Mucosa of stomach (tissue), 1 donor: ENCODE measurements around the gene DOK3.

Source experiments
- H3K27me3 ChIP-seq: one replicate; pipeline ENCODE4 v1.7.0; 2013; ENCODE audit warnings: mild to moderate bottlenecking, low read length; ENCODE audit not compliant: control insufficient read depth, insufficient read depth
- H3K36me3 ChIP-seq: one replicate; pipeline ENCODE4 v1.7.0; 2013; ENCODE audit warnings: low read length; ENCODE audit not compliant: control insufficient read depth, insufficient read depth
- H3K4me1 ChIP-seq: one replicate; pipeline ENCODE4 v1.7.0; 2013; ENCODE audit warnings: mild to moderate bottlenecking, low read length; ENCODE audit not compliant: control insufficient read depth, insufficient read depth
- H3K4me3 ChIP-seq: one replicate; pipeline ENCODE4 v1.7.0; 2013; ENCODE audit warnings: low read length
- H3K9ac ChIP-seq: one replicate; pipeline ENCODE4 v1.7.0; 2013; ENCODE audit warnings: mild to moderate bottlenecking, low read length, moderate library complexity
- H3K9me3 ChIP-seq: one replicate; pipeline ENCODE4 v1.7.0; 2013; ENCODE audit warnings: mild to moderate bottlenecking, low read length, moderate library complexity; ENCODE audit not compliant: control insufficient read depth
- donor health status: Pancreatic carcinoma.

The DOK3 gene

GRCh38 chr5:177530638-177531037, 21.0 kb upstream of the DOK3 start:
- no peaks in the 10 kb centered on the region for H3K4me1 ChIP-seq
- no peak overlapping the region for H3K4me3 ChIP-seq
- peaks cover 16% of the 10 kb centered on the region for H3K36me3 ChIP-seq
- no peaks in the 10 kb centered on the region for H3K9me3 ChIP-seq
- no peak overlapping the region for H3K9ac ChIP-seq
- no peaks in the 10 kb centered on the region for H3K27me3 ChIP-seq

DNA sequence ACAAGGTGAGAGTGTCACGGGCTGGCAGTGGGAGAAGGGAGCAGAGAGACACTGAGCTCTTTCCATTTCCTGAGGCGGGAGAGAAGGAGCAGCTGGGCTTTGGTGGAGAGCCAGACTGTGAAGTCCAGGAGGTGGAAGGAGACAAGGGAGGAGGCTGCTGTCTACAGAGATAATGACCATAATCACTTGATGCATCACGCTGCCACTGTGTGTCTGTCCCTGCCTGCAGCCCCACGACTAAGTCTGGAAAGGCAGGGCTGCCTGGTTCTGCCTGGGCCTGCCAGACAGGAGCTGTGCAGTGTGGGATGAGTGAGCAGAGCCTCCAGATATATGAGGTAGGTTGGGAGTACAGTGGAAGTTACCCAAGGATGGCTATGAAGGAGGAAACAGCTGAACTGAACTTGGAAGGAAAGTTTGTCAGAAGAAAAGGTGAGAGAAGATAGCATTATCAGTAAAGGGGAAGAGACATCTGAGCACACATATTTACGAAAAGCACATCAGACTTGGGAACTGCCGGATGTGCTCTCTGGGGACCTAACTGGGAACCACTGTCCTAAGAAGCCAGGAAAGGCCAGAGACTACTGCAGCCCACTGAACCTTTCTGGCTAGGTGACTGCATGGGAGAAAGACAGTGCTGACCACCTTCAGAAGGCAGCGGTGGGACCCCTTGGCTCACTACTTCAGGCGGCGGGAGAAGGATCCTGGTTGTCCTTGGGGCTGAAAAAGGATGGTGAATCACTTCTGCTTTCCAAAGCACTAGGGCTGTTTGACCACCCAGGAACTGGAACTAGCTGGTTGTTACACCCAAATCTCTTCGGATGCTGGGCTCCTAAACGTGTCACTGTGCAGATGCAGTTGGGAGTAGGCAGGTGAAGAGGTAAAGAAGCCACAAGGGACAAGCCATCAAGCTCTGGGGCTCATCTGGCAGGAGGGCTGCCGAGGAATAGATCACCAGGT, 19.9 kb upstream of the DOK3 start:
- Histone ChIP-seq H3K4me1 (no peaks in the 10 kb centered on the region), H3K9ac (no peak overlapping the region), H3K27me3 (no peaks in the 10 kb centered on the region), H3K9me3 (no peaks in the 10 kb centered on the region), H3K36me3 (peaks cover 16% of the 10 kb centered on the region), H3K4me3 (no peak overlapping the region)

DNA sequence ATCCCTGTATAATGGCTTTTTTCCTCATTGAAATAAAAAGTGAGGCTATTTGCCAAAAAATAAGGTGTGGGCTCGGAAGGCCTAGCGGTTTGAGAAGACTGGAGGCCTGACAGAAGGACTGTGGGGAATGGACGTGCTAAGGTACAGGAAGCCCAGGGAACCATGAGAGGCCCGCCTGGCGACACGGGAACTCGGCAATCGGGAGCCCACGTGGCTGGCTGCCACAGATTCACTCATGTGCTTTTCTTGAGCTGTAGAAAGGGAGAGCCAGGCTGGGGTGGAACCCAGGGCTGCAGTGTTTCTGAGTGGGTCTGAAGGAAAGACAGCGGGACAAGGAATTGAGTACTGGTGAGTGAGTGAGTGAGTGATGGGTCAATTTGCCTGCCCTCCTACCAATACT, 19.0 kb upstream of the DOK3 start:
- Histone ChIP-seq H3K4me3 (no peak overlapping the region), H3K9me3 (no peaks in the 10 kb centered on the region), H3K27me3 (no peaks in the 10 kb centered on the region), H3K36me3 (peaks cover 19% of the 10 kb centered on the region), H3K9ac (no peak overlapping the region), H3K4me1 (no peaks in the 10 kb centered on the region)

- no peak overlapping the region for H3K9ac ChIP-seq
- no peaks in the 10 kb centered on the region for H3K4me1 ChIP-seq
- H3K4me3 ChIP-seq, result no peak overlapping the region
- H3K27me3 ChIP-seq, result no peaks in the 10 kb centered on the region
- H3K9me3 ChIP-seq, result no peaks in the 10 kb centered on the region
- peaks cover 23% of the 10 kb centered on the region for H3K36me3 ChIP-seq
These were observed 18.0 kb upstream of the DOK3 start for GRCh38 chr5:177527595-177527994.

DNA sequence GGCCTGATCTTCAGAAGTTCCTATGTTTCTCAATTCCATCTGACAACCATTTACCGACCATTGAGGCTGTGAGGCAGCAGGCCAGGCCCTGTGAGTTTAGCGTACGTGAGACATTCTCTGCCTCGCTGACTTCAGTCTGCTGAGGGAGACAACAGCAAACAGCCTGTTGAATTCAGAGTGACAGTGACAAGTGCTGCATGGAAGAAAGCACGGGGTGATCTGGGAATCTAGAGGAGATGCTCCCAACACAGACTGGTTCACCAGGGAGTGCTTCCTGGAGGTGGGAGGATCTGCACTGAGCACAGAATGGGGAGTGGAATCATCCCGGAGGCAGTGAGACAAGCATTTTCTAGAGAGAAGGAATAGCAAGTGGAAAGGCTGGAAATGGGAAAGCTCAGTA, 17.2 kb upstream of the DOK3 start:
- Histone ChIP-seq H3K27me3 (no peaks in the 10 kb centered on the region), H3K4me3 (no peak overlapping the region), H3K4me1 (no peaks in the 10 kb centered on the region), H3K9ac (no peak overlapping the region), H3K9me3 (no peaks in the 10 kb centered on the region), H3K36me3 (peaks cover 19% of the 10 kb centered on the region)

- H3K27me3 ChIP-seq, result no peaks in the 10 kb centered on the region
- H3K9ac ChIP-seq, result no peak overlapping the region
- no peaks in the 10 kb centered on the region for H3K4me1 ChIP-seq
- no peak overlapping the region for H3K4me3 ChIP-seq
- peaks cover 25% of the 10 kb centered on the region for H3K36me3 ChIP-seq
- H3K9me3 ChIP-seq, result no peaks in the 10 kb centered on the region
These were observed 16.6 kb upstream of the DOK3 start for GRCh38 chr5:177526191-177526590.

DNA sequence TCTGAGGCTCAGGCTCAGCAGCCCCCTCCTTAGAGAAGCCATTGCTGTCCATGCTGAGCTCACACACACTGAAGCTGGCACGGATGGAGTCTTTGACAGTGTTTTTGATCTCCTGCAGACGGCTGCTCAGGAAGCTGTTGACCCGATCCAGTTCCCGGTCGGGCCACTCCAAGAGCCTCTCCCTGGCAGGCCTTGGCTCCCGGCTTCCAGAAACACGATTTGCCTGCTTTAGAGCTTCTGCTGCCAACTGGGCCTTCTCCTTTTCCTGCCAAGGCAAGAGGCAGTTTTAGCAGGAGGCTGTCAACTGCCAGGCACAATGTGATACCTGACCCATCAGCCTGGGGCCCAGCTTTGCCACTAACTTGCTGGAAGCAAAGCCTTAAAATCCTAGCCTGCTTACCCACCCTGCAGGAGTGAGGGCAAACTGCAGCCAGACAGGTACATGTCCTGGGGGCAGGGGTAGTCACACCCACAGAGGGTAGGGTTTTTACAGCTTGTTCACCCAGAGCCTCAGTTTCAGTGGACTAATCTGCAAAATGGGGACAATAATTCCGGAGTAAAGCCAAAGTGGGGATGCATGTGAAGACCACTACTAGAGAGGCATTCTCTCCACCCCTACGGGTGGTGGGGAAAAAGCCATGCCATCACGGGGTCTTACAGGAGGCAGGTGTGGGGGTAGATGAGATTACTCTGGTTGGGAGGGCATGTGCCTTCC, 15.5 kb upstream of the DOK3 start:
- no peaks in the 10 kb centered on the region for H3K4me1 ChIP-seq
- H3K9ac ChIP-seq, result no peak overlapping the region
- H3K4me3 ChIP-seq, result no peak overlapping the region
- H3K27me3 ChIP-seq, result no peaks in the 10 kb centered on the region
- H3K9me3 ChIP-seq, result no peaks in the 10 kb centered on the region
- H3K36me3 ChIP-seq, result peaks cover 18% of the 10 kb centered on the region

DNA sequence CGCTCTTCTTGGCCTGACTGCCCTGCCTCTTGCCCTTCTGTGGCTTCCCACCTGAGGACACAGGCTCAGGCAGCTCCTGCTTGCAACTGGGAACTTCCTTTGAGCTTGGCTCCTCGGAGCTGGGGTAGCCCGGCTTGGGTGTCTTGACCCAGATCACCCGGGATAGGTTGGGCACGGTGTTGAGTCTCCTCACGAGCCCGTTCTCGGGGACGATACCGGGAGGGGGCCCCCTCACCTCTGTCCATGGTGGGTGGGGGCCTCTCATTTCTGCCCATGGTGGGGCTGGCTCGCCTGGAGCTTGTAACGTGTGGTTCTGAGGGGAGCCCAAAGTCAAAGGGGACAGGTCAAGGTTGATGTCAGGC, 14.9 kb upstream of the DOK3 start:
- no peak overlapping the region for H3K9ac ChIP-seq
- H3K27me3 ChIP-seq, result no peaks in the 10 kb centered on the region
- no peak overlapping the region for H3K4me3 ChIP-seq
- no peaks in the 10 kb centered on the region for H3K9me3 ChIP-seq
- H3K36me3 ChIP-seq, result peaks cover 18% of the 10 kb centered on the region
- H3K4me1 ChIP-seq, result no peaks in the 10 kb centered on the region

DNA sequence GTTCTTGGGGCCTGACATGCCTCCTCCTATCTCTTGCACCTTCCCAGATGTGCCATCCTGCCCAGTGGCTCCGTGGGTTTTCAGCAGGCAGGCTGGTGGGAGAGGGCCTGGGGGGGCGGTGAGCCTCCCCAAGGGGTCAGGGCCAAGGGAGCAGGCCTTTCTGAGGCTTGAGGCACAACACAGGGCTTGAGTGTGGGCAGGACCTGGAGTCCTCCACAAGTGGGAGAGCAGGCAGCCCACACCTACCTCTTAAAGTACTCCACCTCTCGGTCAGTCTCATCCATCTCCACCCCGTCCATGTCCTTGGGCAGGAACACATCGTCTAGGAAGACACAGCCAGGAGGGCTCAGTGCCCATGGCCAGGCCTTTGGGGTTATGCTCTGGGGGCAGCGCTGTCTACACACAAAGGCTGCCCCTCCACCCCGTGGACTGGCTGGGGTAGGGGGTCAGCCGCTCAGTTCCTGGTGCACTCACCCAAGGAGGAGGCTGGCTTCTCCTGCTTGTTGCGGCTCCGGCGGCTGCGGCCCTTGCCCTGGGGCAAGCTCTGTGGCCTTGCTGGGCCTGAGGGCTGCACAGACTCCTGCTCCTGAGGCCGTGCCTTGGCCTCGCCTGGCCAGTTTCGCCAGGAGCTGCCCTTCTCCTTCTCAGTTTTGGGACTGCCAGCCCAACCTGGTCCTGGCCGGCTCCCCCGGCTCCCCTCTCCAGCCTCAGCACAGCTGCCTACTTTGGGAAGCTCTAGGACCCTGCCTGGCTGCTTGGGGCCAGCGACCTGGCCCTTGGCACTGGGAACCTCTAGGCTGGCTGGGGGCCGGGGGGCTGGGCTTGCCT, 14.3 kb upstream of the DOK3 start:
- H3K4me3 ChIP-seq, result no peak overlapping the region
- H3K9me3 ChIP-seq, result no peaks in the 10 kb centered on the region
- H3K9ac ChIP-seq, result no peak overlapping the region
- H3K27me3 ChIP-seq, result no peaks in the 10 kb centered on the region
- H3K36me3 ChIP-seq, result peaks cover 18% of the 10 kb centered on the region
- H3K4me1 ChIP-seq, result no peaks in the 10 kb centered on the region

DNA sequence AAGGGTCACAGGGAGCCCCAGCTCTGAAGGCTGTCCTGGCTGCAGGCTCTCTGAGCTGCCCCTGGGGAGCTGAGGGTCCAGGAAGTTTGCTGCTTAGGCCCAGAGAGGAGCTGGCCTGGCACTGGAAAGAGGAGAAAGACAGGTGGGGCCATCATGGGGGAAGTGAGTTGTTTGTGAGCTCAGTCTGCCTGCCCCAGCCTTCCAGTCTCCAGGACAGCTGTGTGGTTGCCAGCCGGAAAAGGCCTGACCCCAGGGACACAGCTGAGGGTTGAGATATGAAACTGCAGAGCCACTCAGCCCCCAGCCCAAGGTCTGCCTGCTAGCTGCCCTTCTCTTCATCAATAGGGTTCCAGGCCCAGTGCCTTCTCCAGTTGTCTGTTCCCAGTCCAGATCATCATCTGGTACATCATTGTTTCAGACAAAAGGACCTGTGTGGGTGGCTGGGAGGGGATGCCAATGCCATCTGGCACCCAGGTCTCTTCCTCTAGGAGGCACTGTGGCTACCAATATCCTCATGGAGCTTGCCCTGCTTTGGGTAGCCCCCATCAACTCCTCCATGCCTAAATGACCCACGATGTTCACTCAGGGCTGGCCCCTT, 11.4 kb upstream of the DOK3 start:
- Histone ChIP-seq H3K9ac (no peak overlapping the region), H3K9me3 (no peaks in the 10 kb centered on the region), H3K4me1 (peaks cover 3% of the 10 kb centered on the region), H3K36me3 (peaks cover 18% of the 10 kb centered on the region), H3K4me3 (no peak overlapping the region), H3K27me3 (no peaks in the 10 kb centered on the region)

DNA sequence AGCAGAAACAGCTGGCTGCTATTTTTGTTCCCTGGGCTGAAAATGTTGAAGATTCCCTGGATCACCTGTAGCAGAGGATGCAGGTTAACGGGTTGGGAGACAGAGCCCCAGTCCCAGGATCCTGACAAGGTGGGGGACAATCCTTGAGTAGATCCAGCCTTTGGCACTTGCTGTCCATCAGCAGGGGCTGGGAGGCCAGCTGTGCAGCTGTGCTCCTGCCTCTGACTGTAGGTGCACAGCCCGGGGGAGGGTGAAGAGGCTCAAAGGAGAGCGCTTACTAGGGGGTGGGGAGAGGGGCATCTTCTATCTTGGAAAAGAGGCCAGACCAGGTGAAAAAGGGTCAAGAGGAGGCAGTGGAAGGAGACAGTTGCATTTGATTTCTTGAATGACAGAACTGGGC, 10.6 kb upstream of the DOK3 start:
- Histone ChIP-seq H3K4me1 (peaks cover 8% of the 10 kb centered on the region), H3K9ac (no peak overlapping the region), H3K27me3 (no peaks in the 10 kb centered on the region), H3K4me3 (no peak overlapping the region), H3K9me3 (no peaks in the 10 kb centered on the region), H3K36me3 (peaks cover 18% of the 10 kb centered on the region)
